Naive thymus-derived CD8-positive, alpha-beta T cell (primary cell): ENCODE data around the gene ABTB2. TPM values are rescaled to one million over a fixed set of nuclear protein-coding genes. Genes with fewer than 3 reads are reported as not detected.

Experiments
- ATAC-seq, 2 donors: fragments of 150-1000 bp; cut with Tn5 transposase in 1 of 2; sonication (Bioruptor Pico), chemical (Tn5 transposase) in 1 of 2; 1 replicate in 1 of 2; 2 replicates in 1 of 2; pipeline ENCODE4 v1.10.0; 2021; ENCODE audit warnings: mild to moderate bottlenecking in 2 of 2, moderate library complexity in 2 of 2
- POLR2A ChIA-PET: fragments of 350-600 bp; sonication (Branson Sonifier 250); formaldehyde crosslinking; loops from one replicate; lab custom pipeline; 2021; ENCODE audit warnings: antibody characterized with exemption; lab: Charles Lee
- DNase-seq, 10 donors: peaks; one replicate each; pipeline versions ENCODE4 v3.0.0 to v3.0.0-alpha.2; 2020 to 2022
- H3K27ac Mint-ChIP-seq, 10 donors: one replicate each; pipeline ENCODE4 v1.8.0; 2020 to 2022; ENCODE audit warnings: mild to moderate bottlenecking in 10 of 10, mixed read lengths in 10 of 10, moderate library complexity in 4 of 10, inconsistent platforms in 1 of 10
- H3K27me3 Mint-ChIP-seq, 5 donors: one replicate each; pipeline ENCODE4 v1.8.0; 2021 to 2022; ENCODE audit warnings: mixed read lengths in 5 of 5
- H3K36me3 Mint-ChIP-seq, 3 donors: one replicate each; pipeline ENCODE4 v1.8.0; 2020 to 2022; ENCODE audit warnings: mixed read lengths in 3 of 3, mild to moderate bottlenecking in 2 of 3, inconsistent platforms in 1 of 3
- H3K4me1 Mint-ChIP-seq, 4 donors: one replicate each; pipeline ENCODE4 v1.8.0; 2021 to 2022; ENCODE audit warnings: mixed read lengths in 4 of 4
- H3K4me3 Mint-ChIP-seq, 10 donors: one replicate each; pipeline ENCODE4 v1.8.0; 2020 to 2022; ENCODE audit warnings: mild to moderate bottlenecking in 10 of 10, mixed read lengths in 10 of 10, moderate library complexity in 6 of 10, inconsistent platforms in 1 of 10
- H3K9me3 Mint-ChIP-seq, 9 donors: one replicate each; pipeline ENCODE4 v1.8.0; 2020 to 2022; ENCODE audit warnings: mixed read lengths in 9 of 9, mild to moderate bottlenecking in 3 of 9, inconsistent platforms in 1 of 9, moderate library complexity in 1 of 9
- polyA plus RNA-seq, 3 donors: library from polyadenylated mRNA; unstranded; fragments of 300-500 nt; fragmentation: Illumina TruSeq; gene quantifications; one replicate each; pipeline ENCODE4 v1.2.3, GENCODE V29; 2021
- total RNA-seq, 8 experiments: library from RNA in 2 of 8; stranded (reverse) in 2 of 8; gene quantifications; one replicate each; pipeline ENCODE4 v1.2.3 and lab custom pipeline; 2021 to 2026

The ABTB2 gene
- total and polyA plus RNA-seq, 5 experiments from 2014 or later: 0.05 to 0.81 (median 0.69) TPM; not detected in 2

- H3K27ac Mint-ChIP-seq: peak overlapping the region in 3 of 10 donors; percentile 32 to 79 (median 41)
Observed at GRCh38 chr11:34155057-34155756, 202.6 kb downstream of the ABTB2 start.

DNA sequence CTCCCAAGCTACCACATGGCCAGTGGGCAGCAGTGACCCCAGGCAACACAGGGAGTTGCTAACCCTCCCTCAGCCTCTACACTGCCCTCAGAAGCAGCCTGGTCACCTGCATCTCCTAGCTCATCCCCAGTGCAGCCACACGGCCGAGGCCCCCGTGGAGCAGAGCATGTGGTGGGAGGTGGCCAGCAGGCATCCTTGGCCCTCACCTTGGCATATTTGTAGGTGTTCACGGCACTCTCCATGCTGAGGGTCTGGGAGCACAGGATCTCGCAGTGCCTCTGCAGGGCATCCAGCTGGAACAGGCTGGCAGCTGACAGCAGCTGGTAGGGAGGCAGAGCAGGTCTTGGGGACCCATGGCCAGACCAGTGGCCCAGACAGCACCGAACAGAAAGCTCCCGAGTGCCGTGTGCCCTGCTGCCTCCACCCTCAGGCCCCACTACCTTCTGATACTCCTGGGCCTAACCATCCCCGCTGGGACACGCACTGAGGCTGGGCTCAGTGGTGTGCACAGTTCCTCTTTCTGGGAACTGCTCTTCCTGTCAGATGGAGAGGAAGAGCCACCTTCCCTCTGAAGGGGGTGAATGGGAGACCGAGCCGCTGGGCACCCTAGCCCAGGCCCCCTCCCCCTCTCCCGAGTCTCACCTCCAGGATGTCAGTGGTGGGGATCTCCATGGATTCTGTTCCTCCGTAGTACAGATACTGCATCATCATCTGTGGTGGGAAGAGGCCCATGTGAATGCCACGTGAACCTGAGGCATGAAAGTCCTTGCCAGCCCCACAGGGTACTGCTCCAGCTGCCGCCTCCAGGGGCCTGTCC lies 203.5 kb downstream of the ABTB2 start:
- DNase-seq (peak in 1 of 10 donors; percentile 35), ATAC-seq (no peak)
- Mint-ChIP-seq H3K36me3 (peaks cover 0 to 9% (median 0%) of the 10 kb centered on the region in 3 donors), H3K4me1 (peaks cover 17 to 28% (median 23%) of the 10 kb centered on the region in 4 donors), H3K4me3 (no peak overlapping the region), H3K9me3 (no peaks in the 10 kb centered on the region), H3K27me3 (no peaks in the 10 kb centered on the region), H3K27ac (peak overlapping the region in 3 of 10 donors; percentile 44 to 91 (median 90))
- POLR2A ChIA-PET: no interaction called here

More at GRCh38 chr11:34155057-34155756, 202.6 kb downstream of the ABTB2 start:
- Mint-ChIP-seq H3K9me3 (no peaks in the 10 kb centered on the region), H3K4me1 (peaks cover 22 to 32% (median 31%) of the 10 kb centered on the region in 4 donors), H3K4me3 (no peak overlapping the region), H3K36me3 (peaks cover 0 to 6% (median 0%) of the 10 kb centered on the region in 3 donors), H3K27me3 (no peaks in the 10 kb centered on the region)
- POLR2A ChIA-PET: no interaction called here
- ATAC-seq: no peak
- no peak for DNase-seq

DNA sequence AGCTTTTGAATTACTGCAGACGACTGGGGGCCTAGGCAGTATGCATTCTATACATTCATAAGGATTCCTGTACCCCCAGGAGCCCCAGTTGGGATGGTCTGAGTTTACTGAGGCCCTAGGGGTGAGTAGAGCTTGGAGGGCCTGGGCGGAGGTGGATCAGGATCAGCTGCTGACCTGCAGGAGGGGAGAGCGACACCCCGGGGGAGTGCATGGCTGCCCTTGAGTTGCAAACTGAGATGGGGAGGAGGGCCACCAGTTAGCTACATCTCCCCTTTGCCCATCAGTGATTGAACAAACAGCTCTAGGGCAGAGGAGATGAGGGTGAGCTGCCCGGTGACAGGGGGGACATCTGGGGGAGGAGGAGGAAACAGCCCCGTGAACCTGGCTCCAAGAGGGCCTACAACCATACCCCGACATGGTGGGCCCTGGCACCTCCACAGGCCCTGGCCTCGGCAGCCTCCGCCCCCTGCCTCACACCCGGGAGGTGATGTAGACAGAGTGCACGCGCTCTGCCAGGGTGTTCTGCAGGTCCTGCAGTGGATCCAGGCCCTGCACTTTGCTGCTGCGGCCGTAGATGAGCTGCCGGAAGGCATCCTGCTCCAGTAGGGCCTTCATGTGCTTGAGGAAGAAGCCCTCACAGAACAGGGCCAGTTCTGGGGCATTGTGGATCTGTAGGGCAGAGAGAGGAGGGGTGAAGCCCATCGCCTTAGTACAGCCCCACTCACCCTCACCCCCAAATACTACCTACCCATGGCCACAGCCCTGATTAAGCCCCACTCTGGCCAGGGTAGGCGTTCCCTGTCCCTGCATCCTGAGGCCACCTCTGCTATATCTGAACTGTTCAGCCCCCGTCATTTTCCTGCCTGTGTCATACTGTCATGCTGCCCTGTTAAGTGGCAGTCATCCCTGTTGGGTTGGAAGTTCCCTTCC lies 205.6 kb downstream of the ABTB2 start:
- peak overlapping the region in 6 of 10 donors; percentile 11 to 91 (median 41) for H3K27ac Mint-ChIP-seq
- POLR2A ChIA-PET: no interaction called here
- H3K4me3 Mint-ChIP-seq: no peak overlapping the region
- peaks cover 11 to 20% (median 14%) of the 10 kb centered on the region in 4 donors for H3K4me1 Mint-ChIP-seq
- no peaks in the 10 kb centered on the region for H3K27me3 Mint-ChIP-seq
- H3K36me3 Mint-ChIP-seq: peaks cover 0 to 29% (median 3%) of the 10 kb centered on the region in 3 donors
- ATAC-seq: no peak
- DNase-seq: peak in 1 of 10 donors; percentile 35
- no peaks in the 10 kb centered on the region for H3K9me3 Mint-ChIP-seq

- Mint-ChIP-seq H3K4me3 (no peak overlapping the region), H3K36me3 (peaks cover 0 to 40% (median 4%) of the 10 kb centered on the region in 3 donors), H3K27me3 (no peaks in the 10 kb centered on the region), H3K4me1 (peaks cover 11 to 20% (median 14%) of the 10 kb centered on the region in 4 donors), H3K27ac (peak overlapping the region in 2 of 10 donors; percentile 72 to 91), H3K9me3 (no peaks in the 10 kb centered on the region)
- DNase-seq: peak in 1 of 10 donors; percentile 51
- no peak for ATAC-seq
- POLR2A ChIA-PET: no interaction called here
Observed at GRCh38 chr11:34151166-34151565, 206.6 kb downstream of the ABTB2 start.

DNA sequence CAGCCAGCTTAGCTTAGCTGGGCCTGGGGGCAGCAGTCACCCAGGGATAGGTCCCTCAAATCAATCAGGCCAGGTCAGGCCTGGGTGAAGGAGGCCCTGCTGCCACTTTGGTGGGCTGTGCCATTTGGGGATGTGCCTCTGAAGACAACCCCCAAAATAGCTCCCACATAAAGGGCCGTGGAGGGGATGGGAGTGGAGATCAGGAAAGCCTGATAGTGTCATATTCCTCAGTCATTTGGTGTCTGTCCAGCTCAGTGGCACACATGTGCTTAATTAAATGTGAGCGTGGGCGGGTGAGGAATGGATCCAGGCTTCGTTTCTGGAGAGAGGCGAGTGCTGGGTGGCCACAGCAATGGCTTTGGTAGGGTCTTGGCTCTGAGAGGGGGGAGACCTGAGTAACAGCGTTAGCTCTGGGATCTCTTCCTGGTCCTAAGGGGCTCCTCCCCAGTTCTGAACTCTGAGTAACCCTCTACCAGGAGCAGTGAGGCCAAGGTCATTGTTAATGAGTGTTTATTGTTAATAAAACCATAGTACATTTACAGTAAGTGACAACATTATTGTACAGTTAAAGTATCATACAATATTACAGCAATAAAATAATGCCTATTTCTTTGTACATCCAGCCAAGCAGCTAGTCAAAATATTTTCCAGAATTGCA lies 207.2 kb downstream of the ABTB2 start:
- POLR2A ChIA-PET: no interaction called here
- Mint-ChIP-seq H3K4me1 (peaks cover 11 to 20% (median 14%) of the 10 kb centered on the region in 4 donors), H3K27me3 (no peaks in the 10 kb centered on the region), H3K4me3 (no peak overlapping the region), H3K36me3 (peaks cover 0 to 45% (median 4%) of the 10 kb centered on the region in 3 donors), H3K27ac (peak overlapping the region in 1 of 10 donors; percentile 49), H3K9me3 (no peaks in the 10 kb centered on the region)
- ATAC-seq (no peak), DNase-seq (peak in 1 of 10 donors; percentile 42)

DNA sequence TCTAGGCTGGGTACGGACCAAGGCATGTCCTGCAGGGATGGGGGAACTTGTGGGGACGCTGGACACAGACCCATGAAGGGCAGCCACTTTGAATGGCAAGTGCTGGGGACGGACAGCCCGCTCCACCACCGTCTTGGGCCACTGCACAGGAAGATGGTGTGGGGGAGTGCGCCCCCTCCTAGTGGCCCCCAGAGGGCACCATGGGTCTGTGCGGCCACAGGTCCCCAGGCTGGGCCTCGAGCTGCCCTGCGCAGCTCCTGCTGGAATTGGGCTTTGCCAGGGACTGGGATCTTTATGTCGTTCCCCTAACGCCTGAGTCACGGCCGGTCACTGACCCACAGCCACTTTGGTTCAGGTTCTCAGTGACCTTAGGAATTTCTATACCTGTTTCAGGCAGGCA lies 208.0 kb downstream of the ABTB2 start:
- POLR2A ChIA-PET: no interaction called here
- H3K9me3 Mint-ChIP-seq: no peaks in the 10 kb centered on the region
- H3K27ac Mint-ChIP-seq: no peak overlapping the region
- no peak for ATAC-seq
- peak in 1 of 10 donors; percentile 49 for DNase-seq
- H3K27me3 Mint-ChIP-seq: no peaks in the 10 kb centered on the region
- H3K36me3 Mint-ChIP-seq: peaks cover 0 to 53% (median 4%) of the 10 kb centered on the region in 3 donors
- H3K4me3 Mint-ChIP-seq: no peak overlapping the region
- H3K4me1 Mint-ChIP-seq: peaks cover 11 to 22% (median 14%) of the 10 kb centered on the region in 4 donors

DNA sequence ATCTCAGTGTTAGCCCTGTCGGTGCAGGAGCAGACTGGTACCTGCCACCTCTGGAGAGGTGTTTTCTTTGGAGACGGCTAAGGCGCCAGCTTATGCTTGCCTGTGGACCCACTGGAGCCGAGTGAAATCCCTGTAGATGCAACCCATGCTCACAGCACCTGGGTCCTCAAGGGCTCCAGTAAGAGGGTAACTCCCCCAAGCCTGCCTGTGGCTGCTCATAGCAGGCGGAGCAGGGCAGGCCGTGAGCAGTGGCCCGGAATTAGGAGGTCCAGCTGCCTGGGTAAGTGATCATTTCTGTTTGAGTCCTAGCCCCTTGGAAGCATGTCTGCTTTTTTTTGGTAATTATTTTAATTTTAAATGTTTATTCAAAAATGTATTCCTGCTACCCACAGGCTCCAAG lies 208.5 kb downstream of the ABTB2 start:
- H3K27ac Mint-ChIP-seq: no peak overlapping the region
- peaks cover 11 to 17% (median 14%) of the 10 kb centered on the region in 4 donors for H3K4me1 Mint-ChIP-seq
- POLR2A ChIA-PET: no interaction called here
- ATAC-seq: no peak
- no peaks in the 10 kb centered on the region for H3K9me3 Mint-ChIP-seq
- peak in 1 of 10 donors; percentile 32 for DNase-seq
- no peak overlapping the region for H3K4me3 Mint-ChIP-seq
- H3K36me3 Mint-ChIP-seq: peaks cover 0 to 58% (median 4%) of the 10 kb centered on the region in 3 donors
- H3K27me3 Mint-ChIP-seq: no peaks in the 10 kb centered on the region

DNA sequence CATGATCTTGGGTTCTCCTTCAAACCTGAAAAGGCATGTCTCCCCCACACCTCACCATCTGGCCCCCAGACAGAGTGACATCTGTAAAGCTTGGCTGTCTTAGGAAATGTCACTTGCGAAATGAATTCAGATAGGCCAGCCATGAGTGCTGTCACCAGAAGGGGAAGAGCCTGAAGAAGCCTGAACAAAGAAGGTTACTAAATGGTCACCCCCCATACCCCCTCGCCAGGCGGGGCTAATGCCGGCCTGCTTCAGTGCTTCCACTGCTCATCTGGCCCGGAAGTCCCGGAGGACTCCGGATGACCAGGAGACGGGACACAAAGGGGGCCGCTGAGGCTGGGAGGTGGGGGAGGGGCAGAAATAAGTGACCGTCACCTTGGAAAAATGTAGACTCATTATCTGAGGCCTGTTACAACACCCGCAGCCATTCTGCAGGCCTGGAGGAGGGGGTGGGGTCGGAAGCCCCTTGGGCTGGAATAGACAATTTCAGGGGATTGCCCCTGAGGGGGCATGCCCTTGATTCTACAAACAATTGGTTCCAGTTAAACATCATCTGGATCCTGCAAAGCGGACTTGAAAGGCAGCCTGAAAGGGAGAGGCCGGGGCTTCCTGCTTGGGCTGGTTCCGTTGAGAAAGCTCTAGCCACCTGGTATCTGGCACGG lies 209.2 kb downstream of the ABTB2 start:
- Mint-ChIP-seq H3K36me3 (peaks cover 0 to 63% (median 6%) of the 10 kb centered on the region in 3 donors), H3K9me3 (no peaks in the 10 kb centered on the region), H3K27me3 (no peaks in the 10 kb centered on the region), H3K4me1 (peaks cover 8 to 13% (median 12%) of the 10 kb centered on the region in 4 donors), H3K27ac (peak overlapping the region in 1 of 10 donors; percentile 38), H3K4me3 (no peak overlapping the region)
- POLR2A ChIA-PET: no interaction called here
- ATAC-seq: no peak
- peak in 1 of 10 donors; percentile 24 for DNase-seq

GRCh38 chr11:34147581-34147980 lies 210.2 kb downstream of the ABTB2 start:
- peaks cover 2 to 3% (median 3%) of the 10 kb centered on the region in 4 donors for H3K4me1 Mint-ChIP-seq
- H3K27ac Mint-ChIP-seq: no peak overlapping the region
- POLR2A ChIA-PET: no interaction called here
- ATAC-seq (no peak), DNase-seq (peak in 1 of 10 donors; percentile 44)
- no peaks in the 10 kb centered on the region for H3K9me3 Mint-ChIP-seq
- peaks cover 0 to 71% (median 11%) of the 10 kb centered on the region in 3 donors for H3K36me3 Mint-ChIP-seq
- no peak overlapping the region for H3K4me3 Mint-ChIP-seq
- H3K27me3 Mint-ChIP-seq: no peaks in the 10 kb centered on the region

DNA sequence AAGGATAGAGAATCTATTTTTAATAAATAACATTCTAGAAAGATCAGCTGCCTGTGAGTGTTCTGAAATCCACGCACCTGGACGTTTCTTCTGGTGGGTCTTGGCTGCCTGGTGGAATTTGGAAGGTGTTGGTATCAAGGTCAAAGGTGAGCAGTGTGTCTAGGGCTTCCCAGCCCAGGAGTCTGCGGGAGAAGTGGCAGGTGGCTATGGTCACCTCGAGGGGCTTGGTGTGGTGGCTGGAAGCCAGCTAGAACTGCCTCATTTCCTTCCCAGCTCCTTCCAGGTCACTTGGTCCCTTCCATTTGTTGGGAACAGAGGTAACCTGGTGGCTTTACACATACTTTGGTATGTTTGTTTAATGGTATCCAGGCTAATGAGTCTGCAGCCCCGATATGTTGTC lies 210.9 kb downstream of the ABTB2 start:
- peaks cover 0 to 77% (median 12%) of the 10 kb centered on the region in 3 donors for H3K36me3 Mint-ChIP-seq
- no peak overlapping the region for H3K4me3 Mint-ChIP-seq
- no peaks in the 10 kb centered on the region for H3K27me3 Mint-ChIP-seq
- DNase-seq (no peak), ATAC-seq (no peak)
- H3K9me3 Mint-ChIP-seq: no peaks in the 10 kb centered on the region
- H3K4me1 Mint-ChIP-seq: peaks cover 0 to 2% (median 1%) of the 10 kb centered on the region in 4 donors
- POLR2A ChIA-PET: no interaction called here
- peak overlapping the region in 2 of 10 donors; percentile 1 to 57 for H3K27ac Mint-ChIP-seq

GRCh38 chr11:34146411-34146810 lies 211.4 kb downstream of the ABTB2 start:
- ATAC-seq (no peak), DNase-seq (no peak)
- Mint-ChIP-seq H3K9me3 (no peaks in the 10 kb centered on the region), H3K27me3 (no peaks in the 10 kb centered on the region), H3K4me3 (no peak overlapping the region), H3K27ac (peak overlapping the region in 3 of 10 donors; percentile 1 to 57 (median 52)), H3K36me3 (peaks cover 0 to 81% (median 15%) of the 10 kb centered on the region in 3 donors), H3K4me1 (peaks cover 0 to 2% (median 0%) of the 10 kb centered on the region in 4 donors)
- POLR2A ChIA-PET: no interaction called here
